Tibial nerve (tissue), 4 donors: ENCODE results near the gene IFFO2.

Source experiments
- EP300 ChIP-seq, 2 donors: sonication (generic); formaldehyde crosslinking; IDR thresholded peaks; one replicate each; pipeline ENCODE4 v1.6.1; 2017; ENCODE audit warnings: antibody characterized with exemption in 2 of 2, mild to moderate bottlenecking in 1 of 2
- POLR2A ChIP-seq, 2 donors: fragments of 450-650 bp; IDR thresholded peaks; one replicate each; pipeline ENCODE4 v1.6.1; 2017; ENCODE audit warnings: antibody characterized with exemption in 2 of 2, mild to moderate bottlenecking in 2 of 2, moderate library complexity in 2 of 2
- TF ChIP-seq, protein P1 (sequence below), 5 experiments: fragments of 200-600 bp in 3 of 5; fragments of 450-650 bp in 2 of 5; sonication (generic) in 3 of 5; IDR thresholded peaks; one replicate each; pipeline ENCODE4 v1.5.1; 2016 to 2019; ENCODE audit warnings: antibody characterized with exemption in 5 of 5, mild to moderate bottlenecking in 3 of 5, moderate library complexity in 2 of 5

DNA sequence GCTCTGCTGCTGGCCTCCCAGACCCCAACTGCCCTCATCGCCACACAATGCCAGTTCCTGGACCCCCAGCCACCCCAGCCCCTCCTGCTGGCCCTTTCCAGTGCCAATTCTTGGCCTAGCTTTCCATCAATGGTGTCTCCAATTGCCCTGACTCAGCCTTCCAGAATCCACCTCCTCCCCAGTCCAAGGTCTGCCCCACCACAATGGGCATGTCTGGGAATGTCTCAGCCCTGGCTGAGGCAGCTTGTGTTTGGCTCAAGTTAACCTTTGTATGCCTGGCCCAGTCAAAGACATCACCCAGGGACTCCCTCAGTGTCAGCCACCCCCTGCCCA lies 70.5 kb downstream of the IFFO2 start:
- TF ChIP-seq, protein P1, sequence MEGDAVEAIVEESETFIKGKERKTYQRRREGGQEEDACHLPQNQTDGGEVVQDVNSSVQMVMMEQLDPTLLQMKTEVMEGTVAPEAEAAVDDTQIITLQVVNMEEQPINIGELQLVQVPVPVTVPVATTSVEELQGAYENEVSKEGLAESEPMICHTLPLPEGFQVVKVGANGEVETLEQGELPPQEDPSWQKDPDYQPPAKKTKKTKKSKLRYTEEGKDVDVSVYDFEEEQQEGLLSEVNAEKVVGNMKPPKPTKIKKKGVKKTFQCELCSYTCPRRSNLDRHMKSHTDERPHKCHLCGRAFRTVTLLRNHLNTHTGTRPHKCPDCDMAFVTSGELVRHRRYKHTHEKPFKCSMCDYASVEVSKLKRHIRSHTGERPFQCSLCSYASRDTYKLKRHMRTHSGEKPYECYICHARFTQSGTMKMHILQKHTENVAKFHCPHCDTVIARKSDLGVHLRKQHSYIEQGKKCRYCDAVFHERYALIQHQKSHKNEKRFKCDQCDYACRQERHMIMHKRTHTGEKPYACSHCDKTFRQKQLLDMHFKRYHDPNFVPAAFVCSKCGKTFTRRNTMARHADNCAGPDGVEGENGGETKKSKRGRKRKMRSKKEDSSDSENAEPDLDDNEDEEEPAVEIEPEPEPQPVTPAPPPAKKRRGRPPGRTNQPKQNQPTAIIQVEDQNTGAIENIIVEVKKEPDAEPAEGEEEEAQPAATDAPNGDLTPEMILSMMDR (IDR thresholded peaks at IDR 0.05), result no peak
- no peak for TF ChIP-seq POLR2A (IDR thresholded peaks at IDR 0.05)
- no peak for TF ChIP-seq EP300 (IDR thresholded peaks at IDR 0.05)
